Measurements from ENCODE around the gene CELA2A.
"Not testable (repeated sequence)": the region's sequence is repeated elsewhere in the genome, so short reads cannot be mapped to it uniquely, and the experiment has no call there.

CELA2A gene

DNA sequence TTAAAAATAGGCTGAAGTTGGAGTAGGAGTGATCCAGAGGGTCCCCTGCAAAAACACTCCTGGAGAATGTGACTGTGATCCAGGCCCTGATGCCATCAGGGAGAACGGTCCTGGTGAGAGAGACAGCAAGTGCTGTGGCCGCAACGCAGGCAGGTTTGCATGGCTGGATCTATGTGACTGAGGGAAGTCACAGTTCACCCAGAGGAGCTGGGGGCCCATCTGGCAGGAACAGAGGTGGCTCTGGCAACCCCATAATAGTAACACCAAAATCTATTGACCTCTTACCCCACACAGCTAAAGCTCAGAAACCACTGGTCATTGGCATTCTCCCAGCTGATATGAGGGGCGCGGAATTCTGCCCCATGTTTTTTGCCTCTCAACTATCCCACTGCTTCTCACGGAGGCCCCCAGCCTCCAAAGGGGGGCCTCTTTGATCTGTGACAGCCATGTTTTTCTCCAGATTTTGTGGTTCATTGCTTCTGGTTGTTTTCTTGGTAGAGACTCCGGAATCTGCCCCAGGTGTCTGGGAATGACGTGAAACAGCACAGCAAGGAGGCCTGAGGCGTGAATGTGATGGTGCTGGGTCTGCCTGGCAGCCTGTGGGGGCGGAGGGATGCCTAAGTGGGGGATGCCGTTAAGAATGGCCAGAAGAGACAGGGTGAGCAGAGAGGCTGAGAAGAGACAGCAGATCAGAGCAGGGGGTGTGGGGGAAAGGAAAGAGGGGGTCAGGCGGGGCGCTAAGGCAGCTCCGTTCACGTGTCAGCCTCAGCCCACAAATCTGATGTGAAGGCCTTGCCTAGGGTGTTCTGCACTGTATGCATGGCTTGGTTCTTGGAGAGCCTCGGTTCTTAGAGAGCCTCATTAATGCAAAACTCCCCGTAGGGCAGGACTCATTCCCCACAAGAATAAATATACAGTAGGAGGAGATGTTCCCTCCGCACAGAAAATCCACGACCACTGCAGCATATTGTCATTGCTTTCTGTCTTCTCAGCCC, 43.9 kb downstream of the CELA2A start:
- DNase-seq (ENCODE audit: low read depth in 2 of 2) = no peak

GRCh38 chr1:15501208-15502032, 44.9 kb downstream of the CELA2A start:
- DNase-seq (ENCODE audit: low read depth in 2 of 2) = no peak

GRCh38 chr1:15504436-15504835, 47.9 kb downstream of the CELA2A start:
- no peak for DNase-seq (ENCODE audit: low read depth in 2 of 2)

DNA sequence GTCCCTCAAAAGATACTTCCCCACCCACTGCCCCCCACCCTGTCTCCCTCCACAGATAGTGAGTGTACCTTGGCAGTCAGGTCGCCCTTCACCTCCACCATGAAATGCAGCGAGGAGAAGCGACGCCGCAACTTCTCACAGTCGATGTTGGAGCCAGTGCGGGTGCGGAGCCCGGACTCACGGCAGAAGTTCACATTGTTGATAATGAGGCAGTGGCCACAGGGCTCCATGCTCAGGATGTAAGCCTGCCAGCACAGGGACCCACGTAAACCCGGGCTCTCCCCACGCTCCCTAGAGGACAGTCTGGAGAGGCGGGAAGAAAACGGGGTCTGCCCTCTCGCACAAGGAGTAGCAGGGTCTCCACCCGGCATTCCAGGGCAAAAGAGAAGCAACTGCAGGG, 50.3 kb downstream of the CELA2A start:
- DNase-seq (ENCODE audit: low read depth in 2 of 2) = no peak

DNA sequence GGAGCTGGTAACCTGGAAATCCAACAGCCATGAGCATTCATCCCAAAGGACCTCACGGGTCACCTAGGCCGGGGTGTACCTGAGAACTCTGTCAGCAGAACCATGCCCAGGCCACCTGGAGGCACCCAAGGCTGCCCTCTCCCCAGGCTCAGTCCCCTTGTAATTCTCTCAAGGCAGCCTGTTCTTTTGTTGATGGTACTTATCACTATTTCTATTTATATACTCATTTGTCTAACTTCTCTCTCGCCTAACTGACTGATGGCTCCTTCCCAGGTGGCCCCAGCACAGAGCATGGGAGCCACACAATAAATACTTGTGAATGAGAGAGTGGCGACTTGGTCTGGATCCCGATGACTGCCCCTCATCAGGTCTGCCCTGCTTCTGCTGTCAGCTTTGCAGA, 50.7 kb downstream of the CELA2A start:
- DNase-seq (ENCODE audit: low read depth in 2 of 2) = no peak

GRCh38 chr1:15508700-15509487, 52.4 kb downstream of the CELA2A start:
- no peak for DNase-seq (ENCODE audit: low read depth in 2 of 2)

GRCh38 chr1:15509586-15509985, 53.1 kb downstream of the CELA2A start:
- DNase-seq (ENCODE audit: low read depth in 2 of 2) = no peak

GRCh38 chr1:15510611-15511405, 54.3 kb downstream of the CELA2A start:
- DNase-seq (ENCODE audit: low read depth in 2 of 2) = no peak

DNA sequence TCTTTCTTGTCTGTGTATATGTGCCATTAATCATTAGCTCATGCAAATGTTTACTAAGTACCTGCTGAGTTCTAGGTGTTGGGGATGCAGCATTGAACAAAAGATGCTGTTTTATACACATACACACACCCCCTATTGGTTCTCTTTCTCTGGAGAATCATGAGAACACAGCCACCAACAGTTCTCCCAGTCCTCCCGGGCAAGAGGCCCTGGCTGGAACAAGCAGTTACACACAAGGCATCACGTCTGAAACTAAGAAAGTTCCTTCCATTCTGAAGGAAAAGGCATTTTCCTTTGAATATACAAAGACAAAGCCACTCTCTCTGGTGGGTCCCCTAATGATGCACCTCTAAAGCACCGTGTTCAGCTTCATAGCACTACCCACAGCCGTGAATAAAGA, 56.7 kb downstream of the CELA2A start:
- DNase-seq (ENCODE audit: low read depth in 2 of 2) = no peak

DNA sequence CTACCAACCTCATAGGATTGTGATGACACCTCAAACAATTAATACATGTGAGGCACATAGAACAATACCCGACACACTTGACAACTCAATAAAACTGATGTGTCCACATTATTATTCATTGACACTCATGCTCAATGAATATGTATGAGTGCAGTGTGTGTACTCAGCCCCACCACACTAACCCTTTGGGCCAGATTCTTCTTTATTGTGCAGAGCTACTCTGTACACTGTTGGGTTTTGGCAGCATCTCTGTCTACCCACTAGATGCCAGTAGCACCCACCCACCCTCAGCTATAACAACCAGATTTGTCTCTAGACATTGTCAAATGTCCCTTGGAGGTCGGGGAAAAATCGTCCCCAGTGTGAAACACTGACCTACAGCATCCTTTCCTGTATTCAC, 57.4 kb downstream of the CELA2A start:
- DNase-seq (ENCODE audit: low read depth in 2 of 2) = no peak

DNA sequence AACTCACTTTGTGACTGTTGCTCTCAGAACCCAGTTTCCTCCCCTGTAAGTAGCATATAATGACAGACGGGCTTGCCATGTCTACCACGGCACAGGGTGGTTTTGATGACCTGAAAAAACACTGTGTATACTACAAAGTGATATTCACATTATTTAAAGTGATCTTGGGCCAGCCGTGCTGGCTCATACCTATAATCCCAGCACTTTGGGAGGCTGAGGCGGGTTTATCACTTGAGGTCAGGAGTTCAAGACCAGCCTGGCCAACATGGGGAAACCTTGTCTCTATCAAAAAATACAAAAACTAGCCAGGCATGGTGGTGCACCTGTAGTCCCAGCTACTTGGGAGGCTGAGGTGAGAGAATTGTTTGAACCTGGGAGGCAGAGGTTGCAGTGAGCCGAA, 58.0 kb downstream of the CELA2A start:
- DNase-seq (ENCODE audit: low read depth in 2 of 2) = not testable (repeated sequence)

GRCh38 chr1:15515022-15515663, 58.6 kb downstream of the CELA2A start:
- no peak for DNase-seq (ENCODE audit: low read depth in 2 of 2)

DNA sequence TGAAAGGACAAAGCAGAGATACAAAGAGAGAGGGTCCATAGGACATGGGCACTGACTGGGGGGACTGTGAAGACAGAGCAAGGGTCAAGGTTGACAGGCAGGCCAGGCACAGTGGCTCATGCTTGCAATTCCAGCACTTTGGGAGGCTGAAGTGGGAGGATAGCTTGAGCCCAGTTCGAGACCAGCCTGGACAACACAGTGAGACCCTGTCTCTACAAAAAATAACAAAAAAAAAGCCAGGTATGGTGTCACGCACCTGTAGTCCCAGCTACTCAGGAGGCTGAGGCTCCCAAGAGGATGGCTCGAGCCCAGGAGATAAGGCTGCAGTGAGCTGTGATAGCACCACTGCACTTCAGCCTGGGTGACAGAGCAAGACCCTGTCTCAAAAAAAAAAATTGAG, 63.1 kb downstream of the CELA2A start:
- no peak for DNase-seq (ENCODE audit: low read depth in 2 of 2)

DNA sequence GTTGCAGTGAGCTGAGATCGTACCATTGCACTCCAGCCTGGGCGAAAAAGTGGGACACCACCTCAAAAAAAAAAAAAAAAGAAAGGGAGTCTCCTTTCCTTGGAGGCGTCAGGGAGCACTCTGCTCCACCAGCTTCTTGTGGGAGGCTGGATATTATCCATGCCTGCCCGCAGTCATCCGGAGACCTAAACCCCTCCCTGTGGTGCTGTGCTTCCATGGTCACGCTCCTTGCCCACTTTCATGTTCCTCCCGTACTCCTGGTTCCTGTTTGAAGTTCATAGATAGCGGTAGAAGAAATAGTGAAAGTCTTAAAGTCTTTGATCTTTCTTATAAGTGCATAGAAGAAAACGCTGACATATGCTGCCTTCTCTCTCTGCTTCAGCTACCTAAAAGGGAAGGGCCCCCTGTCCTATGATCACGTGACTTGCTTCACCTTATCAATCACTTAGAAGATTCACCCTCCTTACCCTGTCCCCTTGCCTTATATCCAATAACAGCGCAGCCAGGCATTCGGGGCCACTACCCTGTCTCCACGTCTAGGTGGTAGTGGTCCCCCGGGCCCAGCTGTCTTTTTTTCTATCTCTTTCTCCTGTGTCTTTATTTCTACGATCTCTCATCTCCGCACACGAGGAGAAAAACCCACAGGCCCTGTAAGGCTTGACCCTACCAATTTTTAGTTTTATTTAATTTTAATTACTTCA, 64.8 kb downstream of the CELA2A start:
- not testable (repeated sequence) for DNase-seq (ENCODE audit: low read depth in 2 of 2)
